ENCODE results near the gene LMNA.

The LMNA gene

DNA sequence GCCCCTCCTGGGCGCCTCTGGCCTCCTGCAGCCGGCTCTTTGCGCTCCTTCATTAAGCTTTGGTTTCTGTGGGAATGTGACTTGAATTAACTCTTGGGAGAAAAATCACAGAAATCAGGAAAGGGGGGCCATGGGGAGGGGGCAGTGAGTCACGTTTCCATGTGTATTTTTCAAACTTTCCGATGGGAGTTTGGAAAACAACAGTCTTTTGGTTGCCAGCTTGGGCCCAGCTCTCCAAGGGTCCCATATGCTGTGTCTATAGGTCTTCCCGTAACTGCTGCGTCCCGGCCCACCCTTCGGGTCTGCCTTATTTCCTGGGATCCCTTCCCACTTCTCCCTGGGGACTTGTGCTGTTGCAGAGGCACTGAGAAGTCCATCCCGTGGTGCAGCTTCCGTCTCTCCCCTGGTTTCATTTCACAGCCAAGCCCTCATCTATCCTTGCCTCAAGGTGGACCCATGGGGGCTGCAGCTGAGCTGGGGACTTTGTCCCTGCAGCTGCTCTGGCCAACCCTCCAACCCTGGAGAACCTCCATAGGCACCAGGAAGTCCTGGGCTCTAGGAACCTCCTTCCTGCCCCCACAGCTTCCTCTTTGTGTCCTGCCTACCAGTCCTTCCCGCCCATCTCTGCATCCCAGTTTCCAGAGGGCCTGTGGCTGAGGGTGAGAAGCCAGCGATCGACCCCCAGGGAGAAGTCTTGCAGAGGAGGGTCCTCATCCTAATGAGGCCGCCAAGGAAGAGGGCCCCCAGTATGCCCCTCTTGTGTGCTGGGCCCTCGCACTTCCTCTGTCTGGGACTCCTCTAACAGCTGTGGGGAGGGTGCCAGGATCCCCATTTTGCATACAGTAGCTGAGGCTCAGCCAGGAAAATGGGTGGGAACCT, 11.6 kb upstream of the LMNA start:
- H3K4me1 Mint-ChIP-seq, result peaks cover 53% of the 10 kb centered on the region
- H3K9me3 Mint-ChIP-seq, result no peaks in the 10 kb centered on the region
- no peak for ATAC-seq (replicated peaks; ENCODE audit: extremely low read depth, poor library complexity, severe bottlenecking)
- no peaks in the 10 kb centered on the region for H3K27me3 Mint-ChIP-seq
- peak overlapping the region; percentile 98 for H3K27ac Mint-ChIP-seq (ENCODE audit: low read depth)
- H3K4me3 Mint-ChIP-seq, result no peak overlapping the region
- no peak for DNase-seq (ENCODE audit: low spot score in 2 of 2)
- H3K36me3 Mint-ChIP-seq (ENCODE audit: insufficient read depth), result peaks cover 27% of the 10 kb centered on the region

GRCh38 chr1:156103521-156103947, 11.0 kb upstream of the LMNA start:
- H3K4me3 Mint-ChIP-seq, result peak overlapping the region; percentile 68
- DNase-seq (ENCODE audit: low spot score in 2 of 2) (no peak), ATAC-seq (replicated peaks; ENCODE audit: extremely low read depth, poor library complexity, severe bottlenecking) (no peak)
- H3K36me3 Mint-ChIP-seq (ENCODE audit: insufficient read depth), result peaks cover 26% of the 10 kb centered on the region
- H3K27ac Mint-ChIP-seq (ENCODE audit: low read depth), result peak overlapping the region; percentile 98
- H3K27me3 Mint-ChIP-seq, result no peaks in the 10 kb centered on the region
- peaks cover 46% of the 10 kb centered on the region for H3K4me1 Mint-ChIP-seq
- H3K9me3 Mint-ChIP-seq, result no peaks in the 10 kb centered on the region

GRCh38 chr1:156104065-156104810, 10.3 kb upstream of the LMNA start:
- Mint-ChIP-seq H3K4me1 (peaks cover 45% of the 10 kb centered on the region), H3K36me3 (ENCODE audit: insufficient read depth) (peaks cover 26% of the 10 kb centered on the region), H3K9me3 (no peaks in the 10 kb centered on the region), H3K27me3 (no peaks in the 10 kb centered on the region), H3K4me3 (peak overlapping the region; percentile 68), H3K27ac (ENCODE audit: low read depth) (peak overlapping the region; percentile 98)
- peak; percentile 18 for ATAC-seq (replicated peaks; ENCODE audit: extremely low read depth, poor library complexity, severe bottlenecking)
- peak in 1 of 2 donors; percentile 58 for DNase-seq (ENCODE audit: low spot score in 2 of 2)

- peaks cover 26% of the 10 kb centered on the region for H3K36me3 Mint-ChIP-seq (ENCODE audit: insufficient read depth)
- ATAC-seq (replicated peaks; ENCODE audit: extremely low read depth, poor library complexity, severe bottlenecking), result no peak
- H3K27me3 Mint-ChIP-seq, result no peaks in the 10 kb centered on the region
- peaks cover 44% of the 10 kb centered on the region for H3K4me1 Mint-ChIP-seq
- H3K9me3 Mint-ChIP-seq, result no peaks in the 10 kb centered on the region
- H3K4me3 Mint-ChIP-seq, result peak overlapping the region; percentile 68
- peak overlapping the region; percentile 98 for H3K27ac Mint-ChIP-seq (ENCODE audit: low read depth)
- no peak for DNase-seq (ENCODE audit: low spot score in 2 of 2)
Observed at GRCh38 chr1:156104861-156105832, 9.4 kb upstream of the LMNA start.

- Mint-ChIP-seq H3K27ac (ENCODE audit: low read depth) (peak overlapping the region; percentile 98), H3K9me3 (no peaks in the 10 kb centered on the region), H3K36me3 (ENCODE audit: insufficient read depth) (peaks cover 22% of the 10 kb centered on the region), H3K27me3 (no peaks in the 10 kb centered on the region), H3K4me1 (peaks cover 37% of the 10 kb centered on the region), H3K4me3 (peak overlapping the region; percentile 68)
- ATAC-seq (replicated peaks; ENCODE audit: extremely low read depth, poor library complexity, severe bottlenecking), result peak; percentile 12
- no peak for DNase-seq (ENCODE audit: low spot score in 2 of 2)
Observed at GRCh38 chr1:156106624-156107488, 7.7 kb upstream of the LMNA start.

- Mint-ChIP-seq H3K27me3 (no peaks in the 10 kb centered on the region), H3K4me1 (peaks cover 34% of the 10 kb centered on the region), H3K27ac (ENCODE audit: low read depth) (peak overlapping the region; percentile 98), H3K4me3 (no peak overlapping the region), H3K9me3 (no peaks in the 10 kb centered on the region), H3K36me3 (ENCODE audit: insufficient read depth) (peaks cover 21% of the 10 kb centered on the region)
- DNase-seq (ENCODE audit: low spot score in 2 of 2), result no peak
- no peak for ATAC-seq (replicated peaks; ENCODE audit: extremely low read depth, poor library complexity, severe bottlenecking)
Observed at GRCh38 chr1:156108057-156108456, 6.5 kb upstream of the LMNA start.

- peak overlapping the region; percentile 98 for H3K27ac Mint-ChIP-seq (ENCODE audit: low read depth)
- no peaks in the 10 kb centered on the region for H3K27me3 Mint-ChIP-seq
- DNase-seq (ENCODE audit: low spot score in 2 of 2) (no peak), ATAC-seq (replicated peaks; ENCODE audit: extremely low read depth, poor library complexity, severe bottlenecking) (no peak)
- peaks cover 21% of the 10 kb centered on the region for H3K36me3 Mint-ChIP-seq (ENCODE audit: insufficient read depth)
- H3K4me3 Mint-ChIP-seq, result no peak overlapping the region
- peaks cover 30% of the 10 kb centered on the region for H3K4me1 Mint-ChIP-seq
- no peaks in the 10 kb centered on the region for H3K9me3 Mint-ChIP-seq
Observed at GRCh38 chr1:156108664-156109241, 5.8 kb upstream of the LMNA start.

GRCh38 chr1:156110252-156110651, 4.3 kb upstream of the LMNA start:
- no peak overlapping the region for H3K4me3 Mint-ChIP-seq
- H3K27me3 Mint-ChIP-seq, result no peaks in the 10 kb centered on the region
- peaks cover 34% of the 10 kb centered on the region for H3K4me1 Mint-ChIP-seq
- DNase-seq (ENCODE audit: low spot score in 2 of 2), result no peak
- peaks cover 24% of the 10 kb centered on the region for H3K36me3 Mint-ChIP-seq (ENCODE audit: insufficient read depth)
- ATAC-seq (replicated peaks; ENCODE audit: extremely low read depth, poor library complexity, severe bottlenecking), result no peak
- no peaks in the 10 kb centered on the region for H3K9me3 Mint-ChIP-seq
- no peak overlapping the region for H3K27ac Mint-ChIP-seq (ENCODE audit: low read depth)

- peak overlapping the region; percentile 57 for H3K27ac Mint-ChIP-seq (ENCODE audit: low read depth)
- no peak overlapping the region for H3K4me3 Mint-ChIP-seq
Observed at GRCh38 chr1:156111355-156111962, 3.1 kb upstream of the LMNA start.

GRCh38 chr1:156112276-156113137, 2.0 kb upstream of the LMNA start:
- no peaks in the 10 kb centered on the region for H3K9me3 Mint-ChIP-seq
- no peak overlapping the region for H3K4me3 Mint-ChIP-seq
- H3K4me1 Mint-ChIP-seq, result peaks cover 29% of the 10 kb centered on the region
- DNase-seq (ENCODE audit: low spot score in 2 of 2) (no peak), ATAC-seq (replicated peaks; ENCODE audit: extremely low read depth, poor library complexity, severe bottlenecking) (no peak)
- H3K27ac Mint-ChIP-seq (ENCODE audit: low read depth), result peak overlapping the region; percentile 95
- H3K27me3 Mint-ChIP-seq, result no peaks in the 10 kb centered on the region
- H3K36me3 Mint-ChIP-seq (ENCODE audit: insufficient read depth), result peaks cover 17% of the 10 kb centered on the region

More at GRCh38 chr1:156111355-156111962, 3.1 kb upstream of the LMNA start:
- DNase-seq (ENCODE audit: low spot score in 2 of 2) (no peak), ATAC-seq (replicated peaks; ENCODE audit: extremely low read depth, poor library complexity, severe bottlenecking) (no peak)
- H3K4me1 Mint-ChIP-seq, result peaks cover 32% of the 10 kb centered on the region
- no peaks in the 10 kb centered on the region for H3K27me3 Mint-ChIP-seq
- peaks cover 17% of the 10 kb centered on the region for H3K36me3 Mint-ChIP-seq (ENCODE audit: insufficient read depth)
- H3K9me3 Mint-ChIP-seq, result no peaks in the 10 kb centered on the region

All from central memory CD8-positive, alpha-beta T cell (primary cell).